ENCODE results near the gene PSMB9.
A peak's percentile ranks its signal among the peaks of the same experiment; 100 is the strongest.

The PSMB9 gene

GRCh38 chr6:32852018-32852843, 1.8 kb upstream of the PSMB9 start:
- Histone ChIP-seq H2AFZ (ENCODE audit: low read depth) (peak overlapping the region; percentile 72; the same call in 1 of the 2 replicates), H3K4me2 (peak overlapping the region; percentile 90), H3K79me2 (ENCODE audit: insufficient read depth, low read depth) (peaks cover 31% of the 10 kb centered on the region), H4K20me1 (ENCODE audit: insufficient read depth) (no peaks in the 10 kb centered on the region), H3K4me3 (IDR thresholded peaks at IDR 0.05; ENCODE audit: insufficient read depth, low read depth, low read length) (no peak overlapping the region), H3K36me3 (ENCODE audit: insufficient read depth) (no peaks in the 10 kb centered on the region; the same call in 1 of the 2 replicates), H3K9ac (peak overlapping the region; percentile 75; the same call in 1 of the 2 replicates), H3K27ac (peak overlapping the region; percentile 67), H3K4me1 (ENCODE audit: low read depth, poor library complexity, severe bottlenecking) (peaks cover 22% of the 10 kb centered on the region), H3K27me3 (ENCODE audit: insufficient read depth, low read depth) (no peaks in the 10 kb centered on the region)
- no peak for TF ChIP-seq CTCF (conservative IDR thresholded peaks at IDR 0.05; ENCODE audit: low read depth, low read length)

GRCh38 chr6:32852844-32853540, 1.0 kb upstream of the PSMB9 start:
- Histone ChIP-seq H3K27ac (peak overlapping the region; percentile 67), H3K27me3 (ENCODE audit: insufficient read depth, low read depth) (no peaks in the 10 kb centered on the region), H4K20me1 (ENCODE audit: insufficient read depth) (no peaks in the 10 kb centered on the region), H3K4me2 (peak overlapping the region; percentile 90), H3K79me2 (ENCODE audit: insufficient read depth, low read depth) (peaks cover 31% of the 10 kb centered on the region), H3K9ac (peak overlapping the region; percentile 75), H2AFZ (ENCODE audit: low read depth) (peak overlapping the region; percentile 72), H3K36me3 (ENCODE audit: insufficient read depth) (no peaks in the 10 kb centered on the region; the same call in 1 of the 2 replicates), H3K4me3 (IDR thresholded peaks at IDR 0.05; ENCODE audit: insufficient read depth, low read depth, low read length) (no peak overlapping the region), H3K4me1 (ENCODE audit: low read depth, poor library complexity, severe bottlenecking) (peaks cover 22% of the 10 kb centered on the region)
- TF ChIP-seq CTCF (conservative IDR thresholded peaks at IDR 0.05; ENCODE audit: low read depth, low read length), result no peak

GRCh38 chr6:32854376-32855178, 585 bp downstream of the PSMB9 start:
- Histone ChIP-seq H3K79me2 (ENCODE audit: insufficient read depth, low read depth) (peaks cover 31% of the 10 kb centered on the region), H3K4me1 (ENCODE audit: low read depth, poor library complexity, severe bottlenecking) (peaks cover 22% of the 10 kb centered on the region), H4K20me1 (ENCODE audit: insufficient read depth) (no peaks in the 10 kb centered on the region), H3K27ac (peak overlapping the region; percentile 67), H2AFZ (ENCODE audit: low read depth) (peak overlapping the region; percentile 72), H3K27me3 (ENCODE audit: insufficient read depth, low read depth) (no peaks in the 10 kb centered on the region), H3K36me3 (ENCODE audit: insufficient read depth) (no peaks in the 10 kb centered on the region; the same call in 1 of the 2 replicates), H3K9ac (peak overlapping the region; percentile 75; the same call in 1 of the 2 replicates), H3K4me3 (IDR thresholded peaks at IDR 0.05; ENCODE audit: insufficient read depth, low read depth, low read length) (peak overlapping the region; percentile 26), H3K4me2 (peak overlapping the region; percentile 90)
- no peak for TF ChIP-seq CTCF (conservative IDR thresholded peaks at IDR 0.05; ENCODE audit: low read depth, low read length)

- Histone ChIP-seq H3K9ac (no peak overlapping the region; the same call in 1 of the 2 replicates), H3K4me1 (ENCODE audit: low read depth, poor library complexity, severe bottlenecking) (peaks cover 27% of the 10 kb centered on the region), H2AFZ (ENCODE audit: low read depth) (no peak overlapping the region), H3K36me3 (ENCODE audit: insufficient read depth) (no peaks in the 10 kb centered on the region), H3K27me3 (ENCODE audit: insufficient read depth, low read depth) (no peaks in the 10 kb centered on the region), H3K27ac (no peak overlapping the region), H3K4me3 (IDR thresholded peaks at IDR 0.05; ENCODE audit: insufficient read depth, low read depth, low read length) (no peak overlapping the region), H3K4me2 (peak overlapping the region; percentile 90), H4K20me1 (ENCODE audit: insufficient read depth) (no peaks in the 10 kb centered on the region), H3K79me2 (ENCODE audit: insufficient read depth, low read depth) (peaks cover 31% of the 10 kb centered on the region)
- no peak for TF ChIP-seq CTCF (conservative IDR thresholded peaks at IDR 0.05; ENCODE audit: low read depth, low read length)
Observed at GRCh38 chr6:32855467-32856174, 1.6 kb downstream of the PSMB9 start.

Data from KMS-11 (cell line).